GM18507 (cell line): ENCODE data around the gene ACOT9.
A peak's percentile ranks its signal among the peaks of the same experiment; 100 is the strongest.
"Not testable (repeated sequence)": the region's sequence is repeated elsewhere in the genome, so short reads cannot be mapped to it uniquely, and the experiment has no call there.

Experiments used
- DNase-seq: peaks from one replicate; pipeline ENCODE4 v3.0.0; 2011; ENCODE audit warnings: low read depth; ENCODE audit not compliant: insufficient read length; ENCODE audit errors: extremely low spot score
- FAIRE-seq: peaks from 2 replicates; lab custom pipeline; 2011; peaks lifted over from hg19 to GRCh38; lab: Jason Lieb, UNC

ACOT9 gene, protein sequence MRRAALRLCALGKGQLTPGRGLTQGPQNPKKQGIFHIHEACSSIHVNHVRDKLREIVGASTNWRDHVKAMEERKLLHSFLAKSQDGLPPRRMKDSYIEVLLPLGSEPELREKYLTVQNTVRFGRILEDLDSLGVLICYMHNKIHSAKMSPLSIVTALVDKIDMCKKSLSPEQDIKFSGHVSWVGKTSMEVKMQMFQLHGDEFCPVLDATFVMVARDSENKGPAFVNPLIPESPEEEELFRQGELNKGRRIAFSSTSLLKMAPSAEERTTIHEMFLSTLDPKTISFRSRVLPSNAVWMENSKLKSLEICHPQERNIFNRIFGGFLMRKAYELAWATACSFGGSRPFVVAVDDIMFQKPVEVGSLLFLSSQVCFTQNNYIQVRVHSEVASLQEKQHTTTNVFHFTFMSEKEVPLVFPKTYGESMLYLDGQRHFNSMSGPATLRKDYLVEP

GRCh38 chrX:23742697-23743622 lies at the start of gene ACOT9:
TSS of gene ACOT9 (minus strand) at chrX:23743276. CDS start at chrX:23743144, 132 bp downstream.
- DNase-seq, result peak; percentile 69
- FAIRE-seq, result peak; percentile 93

DNA sequence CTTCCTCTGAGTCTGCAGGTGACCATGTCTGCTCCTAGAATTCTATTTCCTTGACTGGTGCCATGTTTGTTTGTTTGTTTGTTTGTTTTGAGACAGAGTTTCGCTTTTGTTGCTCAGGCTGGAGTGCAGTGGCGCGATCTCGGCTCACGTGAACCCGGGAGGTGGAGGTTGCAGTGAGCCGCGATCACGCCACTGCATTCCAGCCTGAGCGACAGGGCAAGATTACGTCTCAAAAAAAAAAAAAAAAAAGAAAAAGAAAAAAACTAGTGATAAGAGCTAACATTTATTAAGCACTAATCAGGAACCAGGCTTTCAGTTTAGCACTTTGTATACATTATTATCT lies 47.0 kb upstream of the ACOT9 start:
- FAIRE-seq (no peak), DNase-seq (no peak)

DNA sequence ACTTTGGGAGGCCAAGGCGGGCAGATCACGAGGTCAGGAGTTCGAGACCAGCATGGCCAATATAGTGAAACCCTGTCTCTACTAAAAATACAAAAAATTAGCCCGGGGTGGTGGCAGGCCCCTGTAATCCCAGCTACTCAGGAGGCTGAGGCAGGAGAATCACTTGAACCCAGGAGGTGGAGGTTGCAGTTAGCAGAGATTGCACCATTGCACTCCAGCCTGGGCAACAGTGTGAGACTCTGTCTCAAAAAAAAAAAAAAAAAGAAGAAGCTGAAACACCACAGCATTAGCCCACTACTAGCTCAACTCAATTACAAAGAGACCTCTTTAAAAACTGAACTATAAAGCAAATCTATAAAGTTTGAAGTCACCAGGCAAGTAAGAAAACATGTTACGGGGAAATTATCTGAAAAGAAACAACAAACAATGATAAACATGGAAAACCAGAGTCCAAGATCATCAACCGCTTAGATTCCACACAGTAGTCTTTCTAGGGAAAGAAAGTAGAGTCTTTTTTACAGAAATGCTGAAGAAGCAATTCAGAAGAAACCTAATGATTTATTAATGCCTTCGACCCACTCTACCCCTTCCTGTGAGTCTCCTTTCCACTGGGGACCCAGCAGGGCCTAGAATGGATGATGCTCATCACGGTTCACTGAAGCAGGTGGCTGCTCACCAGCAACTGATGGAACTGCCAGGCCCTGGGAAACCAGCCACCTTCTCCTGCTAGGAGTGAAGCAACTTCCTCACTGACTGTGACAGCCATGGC lies 46.5 kb upstream of the ACOT9 start:
- FAIRE-seq, result no peak
- no peak for DNase-seq

DNA sequence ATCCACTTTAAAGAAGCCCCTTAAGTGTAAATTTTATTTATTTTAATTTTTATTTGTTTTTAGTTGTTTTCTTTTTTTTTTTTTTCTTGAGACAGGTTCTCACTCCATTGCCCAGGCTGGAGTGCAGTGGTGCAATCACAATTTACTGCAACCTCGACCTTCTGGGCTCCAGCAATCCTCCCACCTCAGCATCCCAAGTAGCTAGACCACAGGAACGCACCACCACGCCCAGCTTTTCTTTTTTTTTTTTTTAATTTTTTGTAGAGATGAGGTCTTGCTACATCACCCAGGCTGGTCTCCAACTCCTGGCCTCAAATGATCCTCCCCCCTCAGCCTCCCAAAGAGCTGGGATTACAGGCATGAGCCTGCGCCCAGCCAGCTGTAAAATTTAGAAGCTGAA lies 45.9 kb upstream of the ACOT9 start:
- DNase-seq (no peak), FAIRE-seq (no peak)

- FAIRE-seq (peak; percentile 39), DNase-seq (no peak)
These were observed 45.4 kb upstream of the ACOT9 start for GRCh38 chrX:23788521-23788920.

DNA sequence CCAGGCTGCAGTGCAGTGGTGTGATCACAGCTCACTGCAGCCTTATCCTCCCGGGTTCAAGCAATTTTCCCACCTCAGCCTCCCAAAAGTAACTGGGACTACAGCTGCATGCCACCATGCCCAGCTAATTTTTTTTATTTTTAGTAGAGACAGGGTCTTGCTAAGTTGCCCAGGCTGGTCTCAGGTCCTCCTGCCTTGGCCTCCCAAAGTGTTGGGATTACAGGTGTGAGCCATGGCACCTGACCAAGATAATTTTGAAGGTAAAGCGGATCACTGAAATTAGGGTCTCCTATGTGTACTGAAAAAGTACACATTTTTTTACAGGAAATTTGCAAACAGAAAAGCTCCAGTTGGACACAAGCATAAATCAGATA lies 44.7 kb upstream of the ACOT9 start:
- FAIRE-seq (no peak), DNase-seq (no peak)

DNA sequence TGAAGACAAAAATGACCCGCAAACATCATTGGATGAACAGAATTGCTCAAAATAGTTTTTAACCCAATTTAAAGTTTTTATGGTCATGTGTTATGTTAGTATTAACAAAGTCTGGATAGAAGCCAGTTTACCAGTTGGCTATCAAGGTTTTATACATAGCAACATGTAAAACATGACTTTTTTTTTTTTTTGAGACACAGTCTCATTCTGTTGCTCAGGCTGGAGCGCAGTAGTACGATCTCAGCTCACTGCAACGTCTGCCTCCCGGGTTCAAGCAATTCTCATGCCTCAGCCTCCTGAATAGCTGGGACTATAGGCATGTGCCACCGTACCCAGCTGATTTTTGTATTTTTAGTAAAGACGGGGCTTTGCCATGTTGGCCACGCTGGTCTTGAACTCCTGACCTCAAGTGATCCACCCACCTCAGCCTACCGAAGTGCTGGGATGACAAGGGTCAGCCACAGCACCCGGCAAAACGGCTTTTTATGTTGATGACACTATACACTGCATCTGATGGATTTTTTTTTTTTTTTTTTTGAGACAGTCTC lies 43.3 kb upstream of the ACOT9 start:
- DNase-seq (no peak), FAIRE-seq (no peak)

DNA sequence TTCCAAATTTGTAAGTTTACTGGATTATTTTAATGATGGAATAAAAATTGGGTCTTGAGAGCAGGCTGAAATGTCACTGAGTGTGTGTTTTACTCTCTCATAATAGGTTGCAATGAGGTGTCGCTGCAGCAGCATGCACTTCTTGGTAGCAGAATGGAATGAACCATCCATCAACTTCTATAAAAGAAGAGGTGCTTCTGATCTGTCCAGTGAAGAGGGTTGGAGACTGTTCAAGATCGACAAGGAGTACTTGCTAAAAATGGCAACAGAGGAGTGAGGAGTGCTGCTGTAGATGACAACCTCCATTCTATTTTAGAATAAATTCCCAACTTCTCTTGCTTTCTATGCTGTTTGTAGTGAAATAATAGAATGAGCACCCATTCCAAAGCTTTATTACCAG lies 42.5 kb upstream of the ACOT9 start:
- no peak for FAIRE-seq

GRCh38 chrX:23784470-23785331 lies 41.6 kb upstream of the ACOT9 start:
- DNase-seq (no peak), FAIRE-seq (no peak)

More for the DNA sequence above, 42.5 kb upstream of the ACOT9 start:
- DNase-seq, result no peak

- no peak for DNase-seq
- peak; percentile 51 for FAIRE-seq
These were observed 40.8 kb upstream of the ACOT9 start for GRCh38 chrX:23783589-23784469.

GRCh38 chrX:23782863-23783588 lies 40.0 kb upstream of the ACOT9 start, which contains the start of gene SAT1:
TSS of gene SAT1 (plus strand) at chrX:23783173. CDS start at chrX:23783352, 179 bp downstream.
- FAIRE-seq (peak; percentile 88), DNase-seq (peak; percentile 45)

DNA sequence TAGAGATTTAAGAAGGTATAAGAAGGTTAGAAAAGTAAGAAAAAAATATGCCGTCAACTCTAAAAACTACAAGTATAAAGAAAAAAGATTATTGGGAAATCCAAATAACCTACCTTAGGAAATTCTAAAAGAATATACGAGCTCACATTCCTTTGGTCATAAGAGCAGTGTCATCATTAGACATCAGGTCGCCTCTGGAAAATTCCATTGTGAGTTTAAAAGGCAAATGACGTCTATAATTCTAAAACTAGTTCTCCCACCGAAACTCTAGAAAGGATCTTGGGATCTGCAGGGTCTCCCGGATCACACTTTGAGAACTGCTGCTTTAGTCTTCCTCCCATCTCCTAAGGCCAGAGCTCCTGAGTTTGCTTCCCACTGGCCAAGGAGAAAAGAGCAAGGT lies 39.4 kb upstream of the ACOT9 start:
- FAIRE-seq, result no peak
- no peak for DNase-seq

GRCh38 chrX:23779025-23779424 lies 35.9 kb upstream of the ACOT9 start:
- DNase-seq (no peak), FAIRE-seq (no peak)

DNA sequence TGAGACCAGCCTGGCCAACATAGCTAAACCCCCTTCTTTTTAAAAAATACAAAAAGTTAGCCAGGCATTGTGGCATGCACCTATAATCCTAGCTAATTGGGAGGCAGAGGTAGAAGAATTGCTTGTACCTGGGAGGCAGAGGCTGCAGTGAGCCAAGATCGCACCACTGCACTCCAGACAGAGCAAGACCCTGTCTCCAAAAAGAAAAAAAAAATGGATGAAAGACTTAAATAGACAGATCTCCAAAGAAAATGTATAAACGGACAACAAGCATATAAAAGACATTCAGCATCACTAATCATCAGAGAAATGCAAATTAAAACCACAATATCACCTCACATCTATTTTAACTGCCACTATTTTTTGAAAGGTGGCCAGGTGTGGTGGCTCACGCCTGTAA lies 33.3 kb upstream of the ACOT9 start:
- no peak for FAIRE-seq
- no peak for DNase-seq

GRCh38 chrX:23773601-23774175 lies 30.6 kb upstream of the ACOT9 start:
- DNase-seq (no peak), FAIRE-seq (peak; percentile 77)

GRCh38 chrX:23771086-23771485 lies 28.0 kb upstream of the ACOT9 start:
- FAIRE-seq, result peak; percentile 50
- DNase-seq, result not testable (repeated sequence)

GRCh38 chrX:23770142-23770541 lies 27.1 kb upstream of the ACOT9 start:
- DNase-seq (no peak), FAIRE-seq (no peak)
